GM18498 (cell line): ENCODE data around the gene SLC6A20.
"Not testable (repeated sequence)": the region's sequence is repeated elsewhere in the genome, so short reads cannot be mapped to it uniquely, and the experiment has no call there.

ENCODE experiments used
- ATAC-seq: cut with Tn5 transposase; IDR thresholded peaks from one replicate; pipeline ENCODE4 v1.9.1; 2021; ENCODE audit warnings: mild to moderate bottlenecking, moderate library complexity; ENCODE audit not compliant: unreplicated experiment

SLC6A20 gene

GRCh38 chr3:45761831-45762230, 34.5 kb downstream of the SLC6A20 start:
- ATAC-seq = no peak

DNA sequence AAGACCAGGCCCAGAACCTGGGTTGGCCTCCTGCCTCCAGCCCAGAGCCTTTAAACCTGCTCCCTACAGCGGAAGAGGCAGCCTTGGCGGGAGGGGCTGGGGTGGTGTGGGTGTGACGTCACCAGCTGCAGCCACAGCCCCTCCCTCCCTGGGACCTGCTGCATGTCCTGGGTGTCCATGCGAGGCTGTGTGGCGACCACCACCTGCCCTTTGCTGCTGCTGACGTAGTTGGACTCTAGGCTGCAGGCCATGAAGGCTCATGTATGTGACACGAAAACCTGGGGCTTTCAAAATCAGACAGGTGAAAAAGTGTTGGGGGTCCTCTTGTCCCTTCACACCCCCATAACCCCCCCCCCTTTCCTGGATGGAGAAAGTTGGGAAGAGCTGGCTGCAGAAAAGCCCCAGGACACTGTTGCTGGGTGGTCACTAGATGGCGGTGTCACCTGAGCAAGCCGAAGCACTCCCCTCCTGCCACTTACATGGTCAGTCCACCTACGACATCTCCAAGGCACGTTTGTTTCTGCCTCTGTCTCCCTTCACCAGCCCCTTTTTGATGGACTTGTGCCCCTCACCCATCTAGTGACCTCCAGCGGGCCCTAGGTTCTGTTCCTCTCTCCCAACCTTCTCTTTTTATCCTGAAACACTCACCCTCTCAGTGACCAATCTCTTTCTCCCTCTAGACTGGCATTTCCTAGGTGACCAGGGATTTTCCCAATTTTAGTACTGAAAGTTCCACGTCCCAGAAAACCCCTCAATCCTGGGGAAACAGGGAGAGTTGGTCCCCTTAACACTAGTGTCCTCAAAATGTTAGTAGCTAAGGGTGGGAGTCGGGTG, 35.2 kb downstream of the SLC6A20 start:
- no peak for ATAC-seq

GRCh38 chr3:45759851-45760250, 36.5 kb downstream of the SLC6A20 start:
- ATAC-seq = no peak

GRCh38 chr3:45758871-45759270, 37.5 kb downstream of the SLC6A20 start:
- ATAC-seq = no peak

- not testable (repeated sequence) for ATAC-seq
Measured at GRCh38 chr3:45757141-45757540, 39.2 kb downstream of the SLC6A20 start.

- ATAC-seq = no peak
Measured at GRCh38 chr3:45756055-45756454, 40.3 kb downstream of the SLC6A20 start.

DNA sequence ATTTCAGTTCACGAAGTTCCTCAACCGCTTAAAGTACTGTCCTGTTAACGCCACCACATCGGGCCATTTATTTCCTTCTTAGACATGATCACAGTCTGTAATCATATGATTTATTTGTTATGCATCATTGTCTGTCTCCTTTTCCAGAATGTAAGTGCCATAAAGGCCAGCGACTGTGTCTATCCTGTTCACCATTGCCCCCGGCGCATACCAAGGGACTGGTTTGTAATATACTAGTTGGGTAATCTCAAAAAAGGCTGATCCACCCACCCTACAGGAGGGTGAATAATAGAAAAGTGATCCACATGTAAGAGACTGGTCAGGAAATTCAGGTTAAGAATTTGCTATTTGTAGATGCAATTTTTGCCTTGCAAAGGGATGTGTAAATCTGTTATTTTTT, 41.9 kb downstream of the SLC6A20 start:
- ATAC-seq = no peak

DNA sequence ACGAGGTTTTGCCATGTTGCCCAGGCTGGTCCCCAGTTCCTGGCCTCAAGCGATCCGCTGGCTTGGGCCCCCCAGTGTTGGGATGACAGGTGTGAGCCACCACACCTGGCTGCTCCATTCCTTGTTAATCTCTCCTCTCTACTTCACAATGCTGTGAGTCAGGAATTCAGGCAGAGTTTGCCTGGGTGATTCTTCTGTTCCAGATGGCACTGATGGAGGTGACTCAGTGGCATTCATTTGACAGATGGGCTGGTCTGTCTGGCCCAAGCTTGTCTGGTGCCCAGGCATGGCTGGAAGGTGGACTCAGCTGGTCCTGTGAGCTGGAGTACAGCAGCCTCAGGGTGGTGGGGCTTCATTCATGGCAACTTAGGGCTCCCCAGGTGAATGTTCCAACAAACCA, 43.2 kb downstream of the SLC6A20 start:
- no peak for ATAC-seq

GRCh38 chr3:45751537-45752242, 44.6 kb downstream of the SLC6A20 start:
- no peak for ATAC-seq

GRCh38 chr3:45749880-45750279, 46.5 kb downstream of the SLC6A20 start:
- ATAC-seq = no peak

- ATAC-seq = not testable (repeated sequence)
Measured at GRCh38 chr3:45749036-45749600, 47.2 kb downstream of the SLC6A20 start.

DNA sequence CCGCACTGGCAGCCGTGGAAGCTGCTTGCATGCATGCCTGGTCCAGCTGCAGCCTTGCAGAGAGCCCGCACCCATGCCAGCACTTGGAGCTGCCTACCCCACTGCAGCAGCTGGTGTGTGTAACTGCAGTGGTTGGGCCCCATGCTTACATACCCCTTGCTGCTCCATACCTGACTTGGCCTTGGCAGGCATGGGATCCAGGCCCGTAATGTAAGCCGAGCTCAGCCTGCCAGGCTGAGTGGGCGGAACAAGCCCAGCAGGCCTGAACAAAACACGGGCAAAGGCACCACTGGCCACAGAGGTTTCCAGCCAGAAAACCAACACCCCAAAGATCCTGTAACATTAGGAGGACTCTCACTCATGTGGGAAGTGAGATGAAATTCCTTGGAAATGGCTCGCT, 48.3 kb downstream of the SLC6A20 start:
- ATAC-seq = no peak

DNA sequence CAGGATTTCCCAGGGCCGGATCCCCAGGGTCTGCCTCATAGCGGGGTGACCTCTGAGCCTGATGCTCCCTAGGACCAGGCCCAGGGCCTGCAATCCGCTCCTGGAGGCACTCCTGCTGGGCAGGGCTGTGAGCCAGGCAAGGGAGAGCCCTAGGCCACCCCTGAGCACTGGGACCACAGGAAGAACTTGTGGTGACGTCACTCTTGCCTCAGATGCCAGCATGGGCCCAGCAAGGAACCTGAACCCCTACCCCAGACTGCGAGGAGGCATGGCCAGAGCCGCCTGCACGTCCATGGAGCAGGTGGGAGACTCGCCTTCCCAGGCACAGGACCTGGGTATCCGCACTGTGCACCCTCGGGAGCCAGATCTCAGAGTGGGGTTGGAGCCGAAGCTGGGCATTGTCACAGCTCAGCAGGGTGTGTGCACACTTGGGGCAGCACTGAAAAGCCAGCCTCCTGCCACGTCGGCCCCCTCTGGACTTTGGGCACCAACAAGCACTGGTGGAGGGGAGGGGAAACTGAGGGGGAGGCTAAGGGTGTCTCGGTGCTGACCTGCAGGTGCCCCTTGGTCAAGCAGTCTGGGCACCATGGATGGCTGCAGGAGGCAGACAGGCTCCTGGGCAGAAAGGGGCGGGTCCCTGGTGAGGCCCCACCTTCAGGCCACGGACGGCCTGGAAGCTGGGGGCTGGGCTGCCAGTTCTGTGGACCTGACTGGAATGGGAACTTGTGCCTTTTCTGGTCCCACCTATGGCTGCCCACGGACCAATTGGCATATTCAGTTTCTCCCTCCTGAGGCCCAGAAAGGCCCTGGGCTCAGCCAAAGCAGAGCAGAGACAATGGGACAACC, 49.3 kb downstream of the SLC6A20 start:
- ATAC-seq = no peak

- ATAC-seq = no peak
Measured at GRCh38 chr3:45746165-45746776, 50.1 kb downstream of the SLC6A20 start.

DNA sequence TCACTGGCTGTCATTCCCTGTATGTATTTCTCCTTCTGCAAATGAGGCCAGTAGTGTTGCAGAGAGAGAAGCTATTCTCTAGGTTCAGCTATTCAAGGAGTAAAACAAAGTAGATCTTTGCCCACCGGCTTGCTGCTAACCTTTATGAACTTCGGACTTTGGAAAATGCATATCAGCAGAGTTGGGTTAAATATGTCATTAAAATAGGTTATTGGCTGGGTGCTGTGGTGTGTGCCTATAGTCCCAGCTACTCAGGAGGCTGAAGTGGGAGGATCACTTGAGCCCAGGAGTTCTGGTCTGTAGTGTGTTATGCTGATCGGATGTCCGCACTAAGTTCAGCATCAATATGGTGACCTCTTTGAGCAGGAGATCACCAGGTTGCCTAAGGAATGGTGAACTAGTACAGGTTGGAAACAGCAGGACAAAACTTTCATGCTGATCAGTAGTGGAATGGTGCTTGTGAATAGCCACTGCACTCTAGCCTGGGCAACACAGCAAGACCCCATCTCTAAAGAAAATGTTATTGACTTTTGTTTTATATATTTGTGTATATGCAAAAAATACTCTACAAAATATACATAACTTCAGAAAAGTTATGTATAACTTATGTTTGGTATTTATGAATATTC, 53.8 kb downstream of the SLC6A20 start:
- ATAC-seq = no peak

DNA sequence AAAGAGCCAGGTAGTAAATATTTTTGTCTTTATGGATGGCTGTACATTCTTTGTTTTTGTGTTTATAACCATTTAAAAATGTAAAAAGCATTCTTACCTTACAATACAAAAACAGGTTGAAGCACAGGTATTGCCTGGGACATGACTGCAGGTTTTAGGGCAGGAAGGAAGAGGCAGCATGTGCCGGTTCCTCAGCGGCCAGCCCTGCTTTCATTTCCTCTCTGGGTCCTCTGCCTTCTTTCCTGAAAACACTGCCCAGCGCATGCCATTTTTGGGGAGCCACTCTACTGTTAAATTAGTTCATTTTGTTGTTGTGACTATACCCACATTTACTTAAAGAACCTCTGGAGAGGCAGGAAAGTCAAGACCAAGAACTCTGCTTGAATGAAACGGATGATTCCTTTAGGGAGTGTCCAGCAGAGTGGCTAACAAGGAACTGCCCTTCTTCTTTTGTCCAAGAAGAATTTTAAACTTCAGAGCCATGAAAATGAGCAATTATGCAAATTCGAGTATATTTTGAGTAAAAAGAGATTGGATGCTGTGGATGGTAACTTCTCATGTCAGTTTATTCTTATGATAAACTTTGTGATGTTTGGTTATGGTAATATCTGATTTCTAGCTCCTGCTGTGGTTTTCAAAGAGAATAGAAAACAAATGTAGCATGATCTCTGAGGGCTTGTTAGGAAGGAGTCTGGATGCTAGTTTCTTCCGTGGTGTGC, 54.4 kb downstream of the SLC6A20 start:
- no peak for ATAC-seq

DNA sequence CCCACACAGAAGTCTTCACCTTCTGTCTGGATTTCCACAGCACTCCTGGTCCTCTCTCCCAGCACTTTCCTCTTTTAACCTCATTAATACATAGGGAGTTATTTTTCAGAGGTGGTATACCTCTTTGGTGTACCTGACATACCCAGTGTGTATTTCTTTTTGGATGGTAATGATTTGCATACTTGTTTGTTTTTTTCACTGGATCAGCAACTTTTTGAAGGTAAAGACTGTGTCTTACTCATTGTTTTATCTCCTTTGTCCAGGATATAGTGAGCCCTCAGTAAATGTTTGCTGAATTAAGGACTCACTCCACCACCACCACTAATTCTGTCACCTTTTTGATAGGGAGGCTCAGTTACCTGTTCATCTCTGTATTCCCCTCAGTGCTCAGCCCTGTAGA, 55.1 kb downstream of the SLC6A20 start:
- ATAC-seq = no peak

DNA sequence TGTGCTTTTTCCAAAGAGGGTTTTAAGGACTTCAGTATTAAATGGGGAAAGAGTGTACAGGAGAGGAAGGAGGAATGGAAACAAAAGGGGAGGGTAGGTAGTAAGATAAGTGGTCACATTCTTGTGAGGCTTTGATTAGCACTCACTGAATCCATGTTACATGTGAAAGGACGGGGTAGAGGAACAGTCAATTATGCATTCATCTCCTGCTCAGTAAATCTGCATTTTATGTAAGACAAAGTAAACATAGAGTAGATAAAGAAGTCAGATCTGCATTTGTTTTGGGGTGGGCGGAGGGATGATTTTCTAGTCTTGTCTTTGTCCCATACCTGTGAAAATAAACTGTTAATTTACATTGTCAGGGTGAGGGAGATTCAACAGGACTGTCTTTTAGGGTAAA, 56.3 kb downstream of the SLC6A20 start:
- no peak for ATAC-seq

GRCh38 chr3:45737234-45737633, 59.1 kb downstream of the SLC6A20 start:
- no peak for ATAC-seq

GRCh38 chr3:45736707-45737106, 59.6 kb downstream of the SLC6A20 start:
- ATAC-seq = no peak
